ENCODE measurements around the gene CSTA.
"Not testable (repeated sequence)": the region's sequence is repeated elsewhere in the genome, so short reads cannot be mapped to it uniquely, and the experiment has no call there.

Gene CSTA

GRCh38 chr3:122365073-122365472 lies 40.0 kb downstream of the CSTA start:
- Histone ChIP-seq H3K4me1 (ENCODE audit: insufficient read depth, low read length) (no peaks in the 10 kb centered on the region), H3K36me3 (ENCODE audit: insufficient read depth, low read length) (peaks cover 56% of the 10 kb centered on the region), H3K27me3 (ENCODE audit: insufficient read depth, low read length) (no peaks in the 10 kb centered on the region), H3K9me3 (ENCODE audit: low read length) (no peaks in the 10 kb centered on the region), H2AFZ (ENCODE audit: low read depth, low read length) (no peak overlapping the region), H3K4me3 (ENCODE audit: low read length) (no peak overlapping the region)

- H2AFZ ChIP-seq (ENCODE audit: low read depth, low read length); H3K4me3 ChIP-seq (ENCODE audit: low read length); H3K4me1 ChIP-seq (ENCODE audit: insufficient read depth, low read length); H3K27me3 ChIP-seq (ENCODE audit: insufficient read depth, low read length); H3K9me3 ChIP-seq (ENCODE audit: low read length): not testable (repeated sequence)
- peaks cover 59% of the 10 kb centered on the region for H3K36me3 ChIP-seq (ENCODE audit: insufficient read depth, low read length)
Observed at GRCh38 chr3:122365582-122366378, 40.7 kb downstream of the CSTA start.

- Histone ChIP-seq H3K9me3 (ENCODE audit: low read length) (no peaks in the 10 kb centered on the region), H3K36me3 (ENCODE audit: insufficient read depth, low read length) (peaks cover 58% of the 10 kb centered on the region), H3K4me3 (ENCODE audit: low read length) (no peak overlapping the region)
Observed at GRCh38 chr3:122366379-122366749, 41.3 kb downstream of the CSTA start.

GRCh38 chr3:122374034-122374433 lies 49.0 kb downstream of the CSTA start:
- Histone ChIP-seq H3K9me3 (ENCODE audit: low read length) (no peaks in the 10 kb centered on the region), H3K27me3 (ENCODE audit: insufficient read depth, low read length) (no peaks in the 10 kb centered on the region), H3K36me3 (ENCODE audit: insufficient read depth, low read length) (peaks cover 15% of the 10 kb centered on the region), H2AFZ (ENCODE audit: low read depth, low read length) (no peak overlapping the region), H3K4me3 (ENCODE audit: low read length) (no peak overlapping the region), H3K4me1 (ENCODE audit: insufficient read depth, low read length) (no peaks in the 10 kb centered on the region)

More at GRCh38 chr3:122366379-122366749, 41.3 kb downstream of the CSTA start:
- no peaks in the 10 kb centered on the region for H3K27me3 ChIP-seq (ENCODE audit: insufficient read depth, low read length)
- H3K4me1 ChIP-seq (ENCODE audit: insufficient read depth, low read length) = no peaks in the 10 kb centered on the region
- H2AFZ ChIP-seq (ENCODE audit: low read depth, low read length) = no peak overlapping the region

GRCh38 chr3:122377975-122378374 lies 52.9 kb downstream of the CSTA start:
- peaks cover 4% of the 10 kb centered on the region for H3K36me3 ChIP-seq (ENCODE audit: insufficient read depth, low read length)
- no peak overlapping the region for H3K4me3 ChIP-seq (ENCODE audit: low read length)
- no peaks in the 10 kb centered on the region for H3K9me3 ChIP-seq (ENCODE audit: low read length)
- H3K27me3 ChIP-seq (ENCODE audit: insufficient read depth, low read length) = no peaks in the 10 kb centered on the region
- H2AFZ ChIP-seq (ENCODE audit: low read depth, low read length) = no peak overlapping the region
- peaks cover 3% of the 10 kb centered on the region for H3K4me1 ChIP-seq (ENCODE audit: insufficient read depth, low read length)

GRCh38 chr3:122382888-122383666 lies 58.0 kb downstream of the CSTA start, which contains the start of gene MIX23:
Gene MIX23 (minus strand): TSS chr3:122383231. CDS start chr3:122383224, 7 bp downstream.
- no peaks in the 10 kb centered on the region for H3K27me3 ChIP-seq (ENCODE audit: insufficient read depth, low read length)
- peak within 1 kb of the TSS; percentile 52 for H2AFZ ChIP-seq (ENCODE audit: low read depth, low read length)
- H3K4me3 ChIP-seq (ENCODE audit: low read length) = peak within 1 kb of the TSS; percentile 87
- H3K4me1 ChIP-seq (ENCODE audit: insufficient read depth, low read length) = peaks cover 9% of the 10 kb centered on the region
- no peaks in the 10 kb centered on the region for H3K9me3 ChIP-seq (ENCODE audit: low read length)
- H3K36me3 ChIP-seq (ENCODE audit: insufficient read depth, low read length) = no peaks in the 10 kb centered on the region

GRCh38 chr3:122383771-122384697 lies 59.0 kb downstream of the CSTA start, which contains the start of gene FAM162A:
Gene FAM162A (plus strand): TSS chr3:122384182. CDS start chr3:122384266, 84 bp downstream.
- H3K4me1 ChIP-seq (ENCODE audit: insufficient read depth, low read length) = peaks cover 9% of the 10 kb centered on the region
- H3K9me3 ChIP-seq (ENCODE audit: low read length) = no peaks in the 10 kb centered on the region
- peak within 1 kb of the TSS; percentile 52 for H2AFZ ChIP-seq (ENCODE audit: low read depth, low read length)
- no peaks in the 10 kb centered on the region for H3K27me3 ChIP-seq (ENCODE audit: insufficient read depth, low read length)
- peak within 1 kb of the TSS; percentile 87 for H3K4me3 ChIP-seq (ENCODE audit: low read length)
- no peaks in the 10 kb centered on the region for H3K36me3 ChIP-seq (ENCODE audit: insufficient read depth, low read length)

GRCh38 chr3:122387709-122388108 lies 62.7 kb downstream of the CSTA start:
- no peaks in the 10 kb centered on the region for H3K36me3 ChIP-seq (ENCODE audit: insufficient read depth, low read length)
- H3K27me3 ChIP-seq (ENCODE audit: insufficient read depth, low read length) = no peaks in the 10 kb centered on the region
- no peaks in the 10 kb centered on the region for H3K9me3 ChIP-seq (ENCODE audit: low read length)
- H2AFZ ChIP-seq (ENCODE audit: low read depth, low read length) = no peak overlapping the region
- no peak overlapping the region for H3K4me3 ChIP-seq (ENCODE audit: low read length)
- H3K4me1 ChIP-seq (ENCODE audit: insufficient read depth, low read length) = peaks cover 10% of the 10 kb centered on the region

- no peak overlapping the region for H3K4me3 ChIP-seq (ENCODE audit: low read length)
- H3K9me3 ChIP-seq (ENCODE audit: low read length) = no peaks in the 10 kb centered on the region
- H3K36me3 ChIP-seq (ENCODE audit: insufficient read depth, low read length) = no peaks in the 10 kb centered on the region
- no peaks in the 10 kb centered on the region for H3K27me3 ChIP-seq (ENCODE audit: insufficient read depth, low read length)
- H3K4me1 ChIP-seq (ENCODE audit: insufficient read depth, low read length) = peaks cover 12% of the 10 kb centered on the region
- no peak overlapping the region for H2AFZ ChIP-seq (ENCODE audit: low read depth, low read length)
Observed at GRCh38 chr3:122389197-122389596, 64.1 kb downstream of the CSTA start.

- H2AFZ ChIP-seq (ENCODE audit: low read depth, low read length) = no peak overlapping the region
Observed at GRCh38 chr3:122389892-122390291, 64.8 kb downstream of the CSTA start.

GRCh38 chr3:122390665-122391064 lies 65.6 kb downstream of the CSTA start:
- H3K9me3 ChIP-seq (ENCODE audit: low read length) = no peaks in the 10 kb centered on the region
- no peaks in the 10 kb centered on the region for H3K27me3 ChIP-seq (ENCODE audit: insufficient read depth, low read length)
- peaks cover 8% of the 10 kb centered on the region for H3K4me1 ChIP-seq (ENCODE audit: insufficient read depth, low read length)
- H3K4me3 ChIP-seq (ENCODE audit: low read length) = no peak overlapping the region
- H3K36me3 ChIP-seq (ENCODE audit: insufficient read depth, low read length) = no peaks in the 10 kb centered on the region
- H2AFZ ChIP-seq (ENCODE audit: low read depth, low read length) = no peak overlapping the region

More at GRCh38 chr3:122389892-122390291, 64.8 kb downstream of the CSTA start:
- no peaks in the 10 kb centered on the region for H3K9me3 ChIP-seq (ENCODE audit: low read length)
- no peaks in the 10 kb centered on the region for H3K36me3 ChIP-seq (ENCODE audit: insufficient read depth, low read length)
- H3K4me1 ChIP-seq (ENCODE audit: insufficient read depth, low read length) = peaks cover 8% of the 10 kb centered on the region
- no peak overlapping the region for H3K4me3 ChIP-seq (ENCODE audit: low read length)
- no peaks in the 10 kb centered on the region for H3K27me3 ChIP-seq (ENCODE audit: insufficient read depth, low read length)

Measured in neuron (in vitro differentiated cells).